ENCODE data around the gene DCC. TPM values are rescaled to one million over a fixed set of nuclear protein-coding genes. Genes with fewer than 3 reads are reported as not detected.

Gene DCC
- total RNA-seq, 2 donors from 2014 or later: 0.10 to 0.48 TPM

DNA sequence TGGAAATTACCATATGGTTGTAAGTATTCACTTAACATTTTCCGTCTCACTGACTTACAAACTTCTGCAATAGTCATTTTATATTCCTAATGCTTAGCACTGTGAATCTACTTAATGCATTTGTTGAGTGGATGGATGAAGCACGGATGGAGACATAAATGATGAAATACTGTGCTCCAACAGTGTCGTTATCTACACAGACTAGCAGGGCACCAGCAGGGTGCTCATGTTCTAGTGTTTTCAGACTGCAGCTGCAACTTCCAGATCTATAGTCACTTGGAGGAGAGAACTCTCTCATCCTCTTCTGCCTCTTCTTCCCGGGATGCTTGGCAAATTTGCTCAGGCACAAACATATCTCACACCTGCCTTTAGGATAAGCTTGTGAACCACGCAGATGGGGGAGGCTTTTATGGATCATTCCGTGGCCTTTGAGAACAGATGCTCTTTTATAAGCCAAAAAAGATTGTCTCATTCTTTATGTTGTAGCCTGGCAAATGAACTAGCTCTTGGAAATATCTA, 1086.7 kb downstream of the DCC start:
- DNase-seq: no peak
- intact Hi-C loops (cut with DNase I): no loop called here
- no peak overlapping the region for H3K27ac ChIP-seq
- no peaks in the 10 kb centered on the region for H3K27me3 ChIP-seq
- no peaks in the 10 kb centered on the region for H3K4me1 ChIP-seq
- no peak overlapping the region for H3K9ac ChIP-seq (ENCODE audit: low read depth in 2 of 2, low read length in 2 of 2)
- H3K9me3 ChIP-seq: no peaks in the 10 kb centered on the region
- H3K36me3 ChIP-seq: no peaks in the 10 kb centered on the region
- H3K4me3 ChIP-seq: no peak overlapping the region
- TF ChIP-seq, protein P1, sequence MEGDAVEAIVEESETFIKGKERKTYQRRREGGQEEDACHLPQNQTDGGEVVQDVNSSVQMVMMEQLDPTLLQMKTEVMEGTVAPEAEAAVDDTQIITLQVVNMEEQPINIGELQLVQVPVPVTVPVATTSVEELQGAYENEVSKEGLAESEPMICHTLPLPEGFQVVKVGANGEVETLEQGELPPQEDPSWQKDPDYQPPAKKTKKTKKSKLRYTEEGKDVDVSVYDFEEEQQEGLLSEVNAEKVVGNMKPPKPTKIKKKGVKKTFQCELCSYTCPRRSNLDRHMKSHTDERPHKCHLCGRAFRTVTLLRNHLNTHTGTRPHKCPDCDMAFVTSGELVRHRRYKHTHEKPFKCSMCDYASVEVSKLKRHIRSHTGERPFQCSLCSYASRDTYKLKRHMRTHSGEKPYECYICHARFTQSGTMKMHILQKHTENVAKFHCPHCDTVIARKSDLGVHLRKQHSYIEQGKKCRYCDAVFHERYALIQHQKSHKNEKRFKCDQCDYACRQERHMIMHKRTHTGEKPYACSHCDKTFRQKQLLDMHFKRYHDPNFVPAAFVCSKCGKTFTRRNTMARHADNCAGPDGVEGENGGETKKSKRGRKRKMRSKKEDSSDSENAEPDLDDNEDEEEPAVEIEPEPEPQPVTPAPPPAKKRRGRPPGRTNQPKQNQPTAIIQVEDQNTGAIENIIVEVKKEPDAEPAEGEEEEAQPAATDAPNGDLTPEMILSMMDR (IDR thresholded peaks at IDR 0.05): no peak

DNA sequence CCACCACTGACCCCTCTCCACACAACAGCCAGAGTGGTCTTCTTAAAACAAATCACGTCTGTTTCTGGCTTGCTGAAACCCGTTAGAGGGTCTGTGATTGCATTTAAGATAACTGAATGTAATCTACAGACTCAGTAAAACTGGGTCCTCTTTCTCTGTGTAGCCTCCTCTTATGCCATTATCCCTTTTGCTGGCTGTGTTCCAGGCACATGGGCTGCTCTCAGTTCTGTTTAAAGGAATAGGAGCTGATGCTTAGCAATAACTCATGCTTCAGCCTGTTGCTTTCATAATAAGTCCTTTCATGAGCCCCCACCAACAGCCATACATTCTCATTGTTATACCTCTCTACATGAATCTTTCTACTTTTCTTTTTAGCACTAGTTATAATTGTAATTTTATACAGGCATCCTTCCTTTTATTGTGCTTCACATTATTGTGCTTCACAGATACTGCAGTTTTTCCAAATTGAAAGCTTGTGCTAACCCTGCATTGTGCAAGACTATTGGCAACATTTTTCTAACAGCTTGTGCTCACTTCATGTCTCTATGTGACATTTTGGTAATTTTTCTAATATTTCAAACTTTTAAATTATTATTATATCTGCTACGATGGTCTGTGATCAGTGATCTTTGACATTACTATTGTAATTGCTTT, 1101.9 kb downstream of the DCC start:
- no peaks in the 10 kb centered on the region for H3K27me3 ChIP-seq
- H3K9me3 ChIP-seq: no peaks in the 10 kb centered on the region
- H3K4me1 ChIP-seq: no peaks in the 10 kb centered on the region
- no peak overlapping the region for H3K4me3 ChIP-seq
- no peaks in the 10 kb centered on the region for H3K36me3 ChIP-seq
- H3K9ac ChIP-seq (ENCODE audit: low read depth in 2 of 2, low read length in 2 of 2): no peak overlapping the region
- TF ChIP-seq, protein P1 (IDR thresholded peaks at IDR 0.05): no peak
- no peak overlapping the region for H3K27ac ChIP-seq
- intact Hi-C loops (cut with DNase I): no loop called here
- DNase-seq: no peak

DNA sequence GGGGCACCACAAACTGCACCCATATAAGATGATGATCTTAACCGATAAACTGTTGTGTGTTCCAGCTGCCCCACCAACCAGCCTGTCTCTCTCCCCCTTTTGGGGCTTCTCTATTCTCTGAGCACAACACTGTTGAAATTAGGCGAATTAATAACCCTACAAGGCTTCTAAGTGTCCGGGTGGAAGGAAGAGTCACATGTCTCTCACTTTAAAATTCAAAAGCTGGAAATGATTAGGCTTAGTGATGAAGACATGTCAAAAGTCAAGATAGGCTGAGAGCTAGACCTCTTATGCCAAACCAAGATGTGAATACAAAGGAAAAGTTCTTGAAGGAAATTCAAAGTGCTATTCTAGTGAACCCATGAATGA, 1102.4 kb downstream of the DCC start:
- H3K4me1 ChIP-seq: no peaks in the 10 kb centered on the region
- no peak overlapping the region for H3K9ac ChIP-seq (ENCODE audit: low read depth in 2 of 2, low read length in 2 of 2)
- TF ChIP-seq, protein P1 (IDR thresholded peaks at IDR 0.05): no peak
- no peak overlapping the region for H3K27ac ChIP-seq
- intact Hi-C loops (cut with DNase I): no loop called here
- H3K36me3 ChIP-seq: no peaks in the 10 kb centered on the region
- H3K9me3 ChIP-seq: no peaks in the 10 kb centered on the region
- no peak overlapping the region for H3K4me3 ChIP-seq
- no peak for DNase-seq
- H3K27me3 ChIP-seq: no peaks in the 10 kb centered on the region

DNA sequence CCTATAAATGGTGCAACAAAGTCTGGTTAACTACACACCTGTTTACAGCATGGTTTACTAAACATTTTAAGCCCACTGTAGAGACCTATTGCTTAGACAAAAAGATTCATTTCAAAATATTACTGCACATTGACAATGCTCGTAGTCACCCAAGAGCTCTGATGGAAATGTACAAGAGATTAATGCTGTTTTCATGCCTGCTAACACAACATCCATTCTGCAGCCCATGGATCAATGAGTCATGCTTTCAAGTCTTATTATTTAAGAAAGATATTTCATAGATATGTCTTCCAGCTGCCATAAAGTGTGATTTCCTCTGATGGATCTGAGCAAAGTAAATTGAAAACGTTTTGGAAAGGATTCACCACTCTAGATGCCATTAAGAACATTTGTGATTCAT, 1103.3 kb downstream of the DCC start:
- no peak overlapping the region for H3K27ac ChIP-seq
- no peaks in the 10 kb centered on the region for H3K36me3 ChIP-seq
- no peaks in the 10 kb centered on the region for H3K27me3 ChIP-seq
- intact Hi-C loops (cut with DNase I): no loop called here
- no peak overlapping the region for H3K4me3 ChIP-seq
- no peaks in the 10 kb centered on the region for H3K4me1 ChIP-seq
- H3K9me3 ChIP-seq: no peaks in the 10 kb centered on the region
- no peak overlapping the region for H3K9ac ChIP-seq (ENCODE audit: low read depth in 2 of 2, low read length in 2 of 2)
- DNase-seq: no peak
- TF ChIP-seq, protein P1 (IDR thresholded peaks at IDR 0.05): no peak

DNA sequence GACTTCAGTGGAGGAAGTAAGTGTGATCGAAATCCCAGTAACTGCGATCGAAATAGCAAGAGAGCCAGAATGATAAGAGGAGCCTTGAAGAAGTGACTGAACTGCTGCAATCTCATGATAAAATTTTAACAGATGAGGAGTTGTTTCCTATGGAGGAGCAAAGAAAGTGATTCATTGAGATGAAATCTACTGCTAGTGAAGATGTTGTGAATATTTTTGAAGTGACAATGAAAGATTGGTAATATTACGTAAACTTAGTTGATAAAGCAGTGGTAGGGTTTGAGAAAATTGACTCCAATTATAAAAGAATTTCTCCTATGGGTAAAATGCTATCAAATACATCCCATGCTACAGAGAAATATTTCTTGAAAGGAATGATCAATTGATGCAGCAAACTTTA, 1103.8 kb downstream of the DCC start:
- no peaks in the 10 kb centered on the region for H3K9me3 ChIP-seq
- TF ChIP-seq, protein P1 (IDR thresholded peaks at IDR 0.05): no peak
- no peaks in the 10 kb centered on the region for H3K4me1 ChIP-seq
- intact Hi-C loops (cut with DNase I): no loop called here
- no peak for DNase-seq
- H3K4me3 ChIP-seq: no peak overlapping the region
- no peaks in the 10 kb centered on the region for H3K27me3 ChIP-seq
- H3K9ac ChIP-seq (ENCODE audit: low read depth in 2 of 2, low read length in 2 of 2): no peak overlapping the region
- no peaks in the 10 kb centered on the region for H3K36me3 ChIP-seq
- no peak overlapping the region for H3K27ac ChIP-seq

All from colonic mucosa (tissue), 4 donors.